ENCODE data around the gene XKR8. TPM values are rescaled to one million over a fixed set of nuclear protein-coding genes. Genes with fewer than 3 reads are reported as not detected.
A peak's percentile ranks its signal among the peaks of the same experiment; 100 is the strongest.

Gene XKR8
- total RNA-seq, 1 donor from 2014 or later: 13.8 TPM

GRCh38 chr1:27956761-27957160 lies 3.0 kb upstream of the XKR8 start:
- H3K4me3 Mint-ChIP-seq: no peak overlapping the region
- no peaks in the 10 kb centered on the region for H3K9me3 Mint-ChIP-seq
- H3K4me1 Mint-ChIP-seq: peaks cover 21% of the 10 kb centered on the region
- no peak overlapping the region for H3K27ac Mint-ChIP-seq
- no peaks in the 10 kb centered on the region for H3K36me3 Mint-ChIP-seq
- no peak for DNase-seq (ENCODE audit: low spot score in 2 of 2, unreplicated experiment in 2 of 2)
- no peaks in the 10 kb centered on the region for H3K27me3 Mint-ChIP-seq (ENCODE audit: low read depth)
- TF ChIP-seq CTCF (IDR thresholded peaks at IDR 0.05; ENCODE audit: unreplicated experiment): no peak

GRCh38 chr1:27957655-27958054 lies 2.1 kb upstream of the XKR8 start:
- H3K27me3 Mint-ChIP-seq (ENCODE audit: low read depth): no peaks in the 10 kb centered on the region
- H3K9me3 Mint-ChIP-seq: no peaks in the 10 kb centered on the region
- peaks cover under 1% of the 10 kb centered on the region for H3K36me3 Mint-ChIP-seq
- no peak for DNase-seq (ENCODE audit: low spot score in 2 of 2, unreplicated experiment in 2 of 2)
- peaks cover 24% of the 10 kb centered on the region for H3K4me1 Mint-ChIP-seq
- no peak overlapping the region for H3K27ac Mint-ChIP-seq
- TF ChIP-seq CTCF (IDR thresholded peaks at IDR 0.05; ENCODE audit: unreplicated experiment): no peak
- no peak overlapping the region for H3K4me3 Mint-ChIP-seq

- H3K4me3 Mint-ChIP-seq: no peak overlapping the region
- no peak for TF ChIP-seq CTCF (IDR thresholded peaks at IDR 0.05; ENCODE audit: unreplicated experiment)
- H3K9me3 Mint-ChIP-seq: no peaks in the 10 kb centered on the region
- H3K36me3 Mint-ChIP-seq: peaks cover 3% of the 10 kb centered on the region
- DNase-seq (ENCODE audit: low spot score in 2 of 2, unreplicated experiment in 2 of 2): no peak
- no peaks in the 10 kb centered on the region for H3K27me3 Mint-ChIP-seq (ENCODE audit: low read depth)
- H3K4me1 Mint-ChIP-seq: peaks cover 24% of the 10 kb centered on the region
- H3K27ac Mint-ChIP-seq: no peak overlapping the region
These were observed 1.3 kb upstream of the XKR8 start for GRCh38 chr1:27958513-27958912.

GRCh38 chr1:27960762-27961645 lies 1.2 kb downstream of the XKR8 start:
- DNase-seq (ENCODE audit: low spot score in 2 of 2, unreplicated experiment in 2 of 2): no peak
- no peak for TF ChIP-seq CTCF (IDR thresholded peaks at IDR 0.05; ENCODE audit: unreplicated experiment)
- Mint-ChIP-seq H3K27me3 (ENCODE audit: low read depth) (no peaks in the 10 kb centered on the region), H3K27ac (peak overlapping the region; percentile 76), H3K4me3 (peak overlapping the region; percentile 73), H3K36me3 (peaks cover 7% of the 10 kb centered on the region), H3K4me1 (peaks cover 24% of the 10 kb centered on the region), H3K9me3 (no peaks in the 10 kb centered on the region)

- H3K9me3 Mint-ChIP-seq: no peaks in the 10 kb centered on the region
- no peak for DNase-seq (ENCODE audit: low spot score in 2 of 2, unreplicated experiment in 2 of 2)
- peaks cover 10% of the 10 kb centered on the region for H3K36me3 Mint-ChIP-seq
- peaks cover 24% of the 10 kb centered on the region for H3K4me1 Mint-ChIP-seq
- no peak for TF ChIP-seq CTCF (IDR thresholded peaks at IDR 0.05; ENCODE audit: unreplicated experiment)
- peak overlapping the region; percentile 76 for H3K27ac Mint-ChIP-seq
- peak overlapping the region; percentile 73 for H3K4me3 Mint-ChIP-seq
- no peaks in the 10 kb centered on the region for H3K27me3 Mint-ChIP-seq (ENCODE audit: low read depth)
These were observed 2.0 kb downstream of the XKR8 start for GRCh38 chr1:27961646-27962221.

Data from mesothelial cell of epicardium (in vitro differentiated cells).